Measurements from ENCODE around the gene GMNN.

- no peak for TF ChIP-seq POLR2A (IDR thresholded peaks at IDR 0.05)
- no peak for TF ChIP-seq CTCF (IDR thresholded peaks at IDR 0.05)
These were observed 40.6 kb upstream of the GMNN start for GRCh38 chr6:24734166-24734565.

Data from tibial nerve (tissue), 3 donors.